IPS-11a (cell line): ENCODE measurements around the gene EGR2.

ENCODE experiments used
- H3K4me3 ChIP-seq: one replicate; pipeline ENCODE4 v1.5.1; 2013; ENCODE audit warnings: low read depth, low read length, control low read depth

EGR2 gene

DNA sequence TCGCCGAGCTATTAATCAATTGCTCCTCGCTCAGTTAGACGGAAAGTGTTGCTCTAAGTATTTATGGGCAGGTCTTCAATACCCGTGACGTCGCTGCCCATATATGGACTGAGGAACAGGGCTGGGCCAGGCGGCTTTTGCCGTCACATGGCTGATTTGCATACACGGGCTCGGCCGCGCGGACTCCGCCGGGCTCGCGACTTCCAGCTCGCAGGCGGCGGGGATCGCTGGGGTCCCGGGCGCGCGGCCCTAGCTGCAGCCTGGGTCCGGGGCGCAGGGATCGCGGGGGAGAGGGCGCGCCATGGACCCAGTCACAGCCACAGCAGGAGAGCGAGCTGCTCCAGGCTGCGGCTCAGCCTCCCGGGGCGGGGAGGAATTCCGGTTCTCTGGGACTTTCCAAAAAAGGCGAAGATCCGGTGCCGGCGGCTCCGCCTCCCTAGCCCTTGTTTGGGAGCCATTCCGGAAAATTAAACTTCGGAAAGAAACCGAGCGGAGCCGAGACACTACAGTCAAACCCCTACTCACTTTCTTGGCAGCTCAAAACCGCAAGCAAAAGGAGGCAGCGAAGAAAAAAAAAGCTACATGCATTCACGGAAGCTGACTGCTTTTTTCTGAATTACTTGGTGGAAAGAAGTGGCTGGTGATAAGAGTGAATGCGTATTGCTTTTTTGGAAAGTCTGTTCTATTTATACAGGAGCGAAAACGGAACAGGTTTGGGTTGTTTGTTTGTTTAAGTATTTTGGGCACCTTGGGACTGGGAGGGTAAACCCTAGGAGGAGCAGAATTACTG lies at the start of gene EGR2:
TSS of gene EGR2 (minus strand) at position 36 of the 790 bp plus-strand sequence. CDS start 337 bp downstream, outside the sequence.
- peak within 1 kb of the TSS; percentile 56 for H3K4me3 ChIP-seq

DNA sequence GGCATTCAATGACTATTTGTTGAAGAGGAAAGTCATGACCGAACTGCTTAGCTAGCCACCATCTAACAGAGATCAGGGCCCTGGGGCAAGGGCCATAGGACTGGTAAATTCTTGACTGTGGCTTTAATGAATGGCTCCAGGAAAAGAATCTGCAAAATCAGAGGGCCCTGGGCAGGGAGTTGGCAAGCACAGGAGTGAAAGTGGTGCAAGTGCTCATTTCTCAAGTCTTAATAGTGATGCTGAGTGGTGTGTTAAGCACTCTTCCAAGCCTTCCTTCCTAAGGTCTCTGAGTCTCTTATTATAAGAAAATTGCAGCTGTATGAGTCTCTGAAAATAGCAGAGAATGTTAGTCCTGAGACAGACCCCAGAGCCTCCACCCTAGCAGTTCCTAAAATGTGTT lies 46.3 kb upstream of the EGR2 start:
- H3K4me3 ChIP-seq: no peak overlapping the region

DNA sequence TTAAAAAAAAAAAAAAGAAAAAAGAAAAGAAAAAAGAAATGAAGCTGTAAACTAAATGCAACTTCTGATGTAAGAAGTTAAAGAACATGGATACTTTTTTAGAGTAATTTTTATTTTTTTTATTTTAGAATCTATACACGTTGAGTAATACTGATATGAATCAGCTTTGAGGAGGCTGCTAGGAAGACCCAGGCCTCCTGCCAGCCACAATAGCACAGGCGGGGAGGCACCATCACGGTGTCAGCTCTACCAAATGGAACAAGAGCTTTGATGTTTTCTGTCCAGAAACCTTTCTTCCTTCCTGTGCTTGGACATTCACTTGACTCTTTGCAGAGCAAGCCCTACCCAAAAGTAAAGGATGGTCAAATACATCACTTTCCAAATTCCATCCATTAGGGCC lies 45.3 kb upstream of the EGR2 start:
- H3K4me3 ChIP-seq: no peak overlapping the region

DNA sequence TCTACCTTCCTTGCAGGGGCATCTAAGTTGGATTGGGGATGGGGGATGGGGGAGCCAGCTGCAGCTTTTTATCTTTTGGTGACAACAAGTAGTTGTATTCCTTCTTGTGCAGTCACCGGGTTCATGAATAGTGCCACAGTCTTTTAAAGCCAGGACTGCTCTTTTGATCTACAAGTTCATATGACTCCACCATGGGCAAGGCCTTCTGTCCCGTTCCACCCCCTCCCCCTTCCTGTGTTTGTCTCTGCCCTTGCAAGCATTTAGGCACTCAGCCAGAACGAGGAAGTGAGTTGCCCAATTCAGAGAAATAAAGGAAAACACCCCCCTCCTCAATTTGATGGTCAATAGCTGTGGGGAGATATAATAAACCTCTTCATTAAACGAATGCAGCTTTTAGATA lies 44.8 kb upstream of the EGR2 start:
- H3K4me3 ChIP-seq: no peak overlapping the region

DNA sequence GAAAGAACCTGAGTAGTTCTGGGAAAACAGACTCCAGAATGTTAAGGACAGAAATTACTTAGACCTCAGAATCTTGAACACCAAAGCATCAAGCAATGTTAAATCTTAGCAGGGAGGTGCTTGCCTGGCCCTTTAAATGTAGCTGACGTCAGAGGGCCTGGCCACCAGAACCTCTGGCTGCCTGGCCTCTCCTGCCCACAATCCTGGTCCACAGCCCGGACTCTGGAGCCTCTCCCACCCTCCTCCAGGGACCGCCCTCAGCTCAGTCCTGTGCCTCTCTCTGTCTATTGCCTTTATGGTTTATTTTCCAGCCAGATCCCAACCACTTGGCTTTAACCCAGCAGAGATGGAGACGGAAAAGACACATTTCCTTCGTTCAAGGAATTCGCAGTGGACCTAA lies 42.2 kb upstream of the EGR2 start:
- no peak overlapping the region for H3K4me3 ChIP-seq

DNA sequence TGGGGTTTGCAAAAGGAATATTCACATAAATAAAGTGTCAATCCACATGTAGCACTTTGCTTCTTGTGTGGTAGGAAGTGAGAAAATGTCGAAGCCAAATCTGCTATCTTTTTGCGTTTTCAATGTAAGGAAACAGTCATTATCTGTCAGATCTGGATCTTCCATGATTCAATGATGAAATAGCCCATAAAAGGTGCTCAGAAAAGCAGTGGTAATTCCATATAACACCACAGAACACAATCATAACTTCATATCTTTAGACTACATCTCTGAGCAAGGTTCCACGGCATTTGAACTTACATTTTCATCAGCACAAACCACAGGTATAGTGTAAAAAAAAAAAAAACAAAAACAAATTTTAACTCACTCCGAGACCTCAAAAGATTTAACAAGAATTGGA lies 39.9 kb upstream of the EGR2 start:
- no peak overlapping the region for H3K4me3 ChIP-seq

DNA sequence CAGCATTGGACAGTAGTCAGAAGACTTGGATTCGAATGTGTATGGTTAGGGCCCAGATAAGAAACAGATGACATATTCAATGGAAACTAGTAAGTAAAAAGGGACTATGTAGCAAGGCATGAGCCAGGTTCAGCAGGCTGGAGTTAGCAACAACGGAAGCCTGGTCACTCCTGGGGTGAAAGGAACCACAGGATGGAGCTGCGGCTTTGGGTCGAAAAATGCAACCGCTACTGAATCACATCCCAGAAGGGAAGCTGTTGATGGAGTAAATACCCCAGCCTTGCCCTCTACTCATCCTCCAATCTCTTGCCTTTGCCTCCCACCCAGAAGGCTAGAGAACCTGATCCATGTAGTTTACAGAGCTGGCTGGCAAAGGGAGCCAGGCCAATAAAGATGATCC lies 37.5 kb upstream of the EGR2 start:
- H3K4me3 ChIP-seq: no peak overlapping the region

DNA sequence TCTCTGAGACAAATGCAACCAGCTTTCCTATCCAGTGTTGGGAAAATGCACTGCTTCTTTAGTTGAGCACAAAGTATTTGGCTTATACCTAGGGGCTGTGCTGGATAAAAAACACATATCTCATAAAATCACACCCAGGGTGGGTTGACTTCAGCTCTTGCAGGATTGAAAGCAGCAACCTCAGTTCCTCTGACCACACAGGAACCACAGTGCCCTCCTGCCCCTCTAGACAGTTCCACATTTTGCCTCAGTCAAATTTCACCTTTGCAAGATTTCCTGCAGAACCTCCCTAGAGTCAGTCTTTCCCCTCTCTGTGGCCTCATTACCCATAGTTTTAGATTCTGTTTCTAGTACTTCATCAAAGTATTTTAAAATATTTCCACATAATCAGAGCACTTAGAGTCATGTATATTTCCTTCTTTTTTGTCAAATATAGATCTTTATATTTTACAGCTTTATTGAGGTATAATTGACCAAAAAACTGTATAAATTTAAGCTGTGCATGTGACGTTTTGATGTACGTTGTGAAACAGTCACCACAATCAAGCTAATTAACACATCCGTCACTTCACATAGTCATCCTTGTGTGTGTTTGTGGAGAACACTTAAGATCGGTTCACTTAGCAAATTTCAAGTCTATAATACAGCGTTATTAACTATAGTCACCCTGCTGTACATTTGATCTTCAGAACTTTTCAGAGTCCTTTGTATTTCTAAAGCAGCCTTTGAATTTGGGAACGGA lies 37.0 kb upstream of the EGR2 start:
- no peak overlapping the region for H3K4me3 ChIP-seq

DNA sequence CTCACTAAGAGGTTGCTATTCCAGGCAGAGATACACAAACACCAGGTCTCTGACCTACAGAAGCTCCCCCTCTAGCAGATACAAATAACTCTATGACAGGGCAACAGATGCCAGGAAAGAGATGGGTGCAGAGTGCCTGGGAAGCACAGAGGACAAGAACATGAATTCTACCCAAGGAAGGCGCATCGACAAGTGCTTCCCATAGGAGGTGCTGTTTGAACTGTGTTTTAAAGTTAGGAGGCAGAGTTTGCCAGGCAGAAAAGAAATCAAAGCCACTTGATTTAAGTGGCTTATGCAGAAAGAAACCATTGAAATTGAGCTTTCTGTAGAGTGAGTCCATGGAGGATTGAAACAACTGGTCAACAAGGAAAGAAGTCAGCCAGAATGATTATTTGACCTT lies 35.3 kb upstream of the EGR2 start:
- H3K4me3 ChIP-seq: no peak overlapping the region

DNA sequence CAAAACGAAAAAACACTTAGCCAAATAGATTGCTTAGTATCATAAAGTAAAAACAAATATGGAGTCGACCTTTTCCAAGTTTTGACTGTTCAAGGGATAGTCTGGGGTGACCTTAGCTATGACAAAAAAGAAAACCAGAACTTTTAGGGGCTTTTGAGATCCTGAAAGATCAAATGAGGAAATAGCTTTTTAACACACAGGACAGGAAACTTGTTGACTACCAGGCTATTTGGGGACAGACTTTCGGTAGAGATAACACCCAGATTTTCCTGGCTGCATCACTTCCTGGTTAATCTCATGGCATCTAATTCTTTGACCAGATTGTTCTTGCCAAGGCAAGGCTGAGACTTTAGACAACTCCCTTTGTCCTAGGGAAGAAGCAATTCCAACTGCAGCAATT lies 34.5 kb upstream of the EGR2 start:
- H3K4me3 ChIP-seq: no peak overlapping the region

DNA sequence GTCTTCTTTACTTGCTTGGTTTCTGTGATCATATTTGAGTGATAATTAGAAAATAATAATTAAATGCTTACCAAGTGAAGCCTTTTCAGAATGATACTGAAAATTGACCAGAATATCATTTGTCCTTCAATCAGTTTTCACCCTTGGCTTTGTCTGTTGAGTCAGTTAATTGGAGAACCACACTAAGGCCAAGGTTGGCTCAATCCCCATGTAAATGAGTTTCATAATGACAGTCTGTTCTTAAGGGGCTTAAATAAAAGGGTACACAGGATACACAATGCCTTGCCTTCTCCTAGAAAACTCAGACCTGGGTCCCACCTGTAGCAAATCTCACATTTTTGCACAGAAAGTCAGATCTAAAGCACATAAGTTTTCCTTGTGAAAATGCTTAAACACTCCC lies 31.3 kb upstream of the EGR2 start:
- H3K4me3 ChIP-seq: no peak overlapping the region

DNA sequence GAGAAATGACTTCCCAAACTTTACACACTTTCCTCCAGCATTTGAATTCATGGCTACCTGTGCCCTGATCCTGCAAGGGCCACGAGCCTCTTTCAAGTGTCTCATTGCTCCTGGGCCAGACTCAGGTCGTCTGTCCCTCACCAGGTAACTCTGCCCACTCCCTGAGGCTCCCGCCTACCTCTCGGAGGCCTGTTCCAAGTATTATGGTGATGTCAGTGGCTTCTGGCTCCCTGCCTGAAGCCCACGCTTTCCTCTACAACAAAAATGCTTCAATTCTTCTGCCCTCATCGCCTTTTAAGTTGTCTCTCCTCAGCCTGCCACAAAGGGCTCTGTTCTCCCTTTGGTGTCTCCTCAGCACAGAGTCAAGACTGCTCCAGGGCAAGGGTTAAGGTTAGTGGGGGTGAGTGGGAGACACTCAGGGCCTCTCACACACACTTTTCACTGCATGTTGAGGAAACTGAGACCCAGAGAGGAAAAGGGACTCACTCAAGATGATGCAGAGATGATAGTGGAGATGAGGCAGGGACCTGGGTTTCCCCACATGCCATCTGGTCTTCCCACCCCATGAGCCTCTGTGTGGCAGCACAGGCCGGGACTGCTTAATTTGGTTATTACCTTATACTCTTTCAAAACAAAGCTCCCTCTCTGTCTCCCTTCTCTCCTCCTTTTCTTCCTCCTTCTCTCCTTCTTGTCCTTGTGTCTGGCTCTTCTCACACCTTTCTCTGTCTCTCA lies 28.3 kb upstream of the EGR2 start:
- no peak overlapping the region for H3K4me3 ChIP-seq

DNA sequence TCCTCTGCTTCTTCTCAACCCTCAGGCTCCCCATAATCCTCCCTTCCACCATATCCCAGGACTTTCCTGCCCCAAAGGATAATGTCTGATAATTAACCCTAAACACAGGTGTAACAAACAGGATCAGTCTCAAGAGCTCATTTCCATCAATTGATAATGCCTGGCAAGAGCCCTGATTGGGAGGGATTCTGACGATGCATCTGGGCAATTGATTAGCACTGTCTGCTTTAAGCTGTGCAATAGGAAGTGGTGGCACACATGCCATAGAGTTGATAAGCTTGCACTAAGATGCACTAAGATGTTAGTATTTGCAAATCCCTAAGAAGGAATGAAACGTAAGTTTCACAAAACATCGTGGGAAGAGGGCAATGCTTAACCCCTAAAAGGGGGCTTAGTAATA lies 27.4 kb upstream of the EGR2 start:
- no peak overlapping the region for H3K4me3 ChIP-seq

DNA sequence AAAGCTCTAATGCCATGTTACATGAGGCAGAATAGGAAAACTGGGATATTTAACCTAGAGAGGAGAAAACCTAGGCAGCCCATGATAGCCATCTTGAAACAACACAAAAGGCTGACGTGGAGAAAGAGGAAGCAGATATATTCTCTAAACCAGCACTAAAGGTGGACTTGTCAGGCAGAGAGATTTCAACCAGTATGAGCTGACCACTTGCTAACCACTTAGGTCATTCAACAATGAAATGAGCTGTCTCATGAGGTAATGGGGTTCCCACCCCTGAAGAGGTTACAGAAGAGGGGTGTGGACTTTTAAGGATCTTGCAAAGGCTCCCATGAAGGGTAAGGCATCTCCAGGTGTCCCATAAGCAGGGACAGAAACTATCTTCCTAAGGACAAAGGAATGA lies 26.8 kb upstream of the EGR2 start:
- no peak overlapping the region for H3K4me3 ChIP-seq

DNA sequence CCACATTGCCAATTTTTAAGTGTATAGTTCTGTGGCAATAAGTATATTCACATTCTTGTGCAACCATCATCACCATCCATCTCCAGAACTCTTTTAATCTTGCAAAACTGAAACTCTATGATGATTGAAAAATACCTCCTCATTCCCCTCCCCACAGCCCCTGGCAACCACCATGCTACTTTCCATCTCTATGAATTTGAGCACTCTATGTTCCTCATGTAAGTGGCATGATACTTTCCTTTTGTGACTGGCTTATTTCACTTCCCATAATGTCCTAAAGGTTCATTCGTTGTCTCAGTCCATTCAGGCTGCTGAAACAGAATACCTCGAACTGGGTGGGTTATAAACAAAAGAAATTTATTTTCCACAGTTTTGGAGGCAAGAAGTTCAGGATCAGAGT lies 23.4 kb upstream of the EGR2 start:
- no peak overlapping the region for H3K4me3 ChIP-seq

DNA sequence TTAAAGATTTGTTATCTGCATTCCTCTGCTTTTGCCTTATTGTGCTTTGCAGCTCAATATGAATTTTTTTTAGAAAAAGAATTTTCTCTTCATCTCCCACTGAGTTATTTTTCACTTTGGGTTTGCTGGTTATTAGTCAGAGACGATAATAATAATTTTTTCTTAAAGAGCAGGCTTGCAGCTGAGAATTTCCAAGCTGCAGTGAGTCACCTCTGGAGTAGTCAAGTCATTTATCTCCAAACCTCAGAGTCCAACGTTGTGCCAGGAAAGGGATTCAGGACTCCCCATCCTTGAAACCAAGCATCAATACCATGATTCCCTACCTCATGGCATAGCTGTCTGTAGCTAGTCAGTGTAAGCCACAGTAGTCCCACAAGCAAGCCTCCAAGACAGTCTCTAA lies 15.2 kb upstream of the EGR2 start:
- H3K4me3 ChIP-seq: no peak overlapping the region

DNA sequence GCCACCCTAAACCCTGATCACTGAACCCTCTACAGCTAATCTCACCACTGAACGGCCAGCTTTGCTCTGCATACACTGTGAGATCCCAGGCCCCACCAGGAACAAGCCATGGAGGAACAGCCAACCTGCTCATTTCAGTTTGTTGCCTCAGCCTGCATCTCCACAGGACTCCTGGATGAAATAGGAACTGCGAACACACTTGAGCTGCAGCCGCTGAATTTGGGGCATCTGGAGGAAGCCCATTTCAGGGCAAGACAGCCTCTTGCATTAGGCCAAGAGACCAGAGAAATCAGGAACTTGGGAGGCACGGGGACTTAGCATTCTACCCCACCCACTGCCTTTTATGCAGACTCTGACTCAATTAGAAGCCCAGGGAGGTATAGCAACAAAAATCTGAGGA lies 14.5 kb upstream of the EGR2 start:
- no peak overlapping the region for H3K4me3 ChIP-seq

DNA sequence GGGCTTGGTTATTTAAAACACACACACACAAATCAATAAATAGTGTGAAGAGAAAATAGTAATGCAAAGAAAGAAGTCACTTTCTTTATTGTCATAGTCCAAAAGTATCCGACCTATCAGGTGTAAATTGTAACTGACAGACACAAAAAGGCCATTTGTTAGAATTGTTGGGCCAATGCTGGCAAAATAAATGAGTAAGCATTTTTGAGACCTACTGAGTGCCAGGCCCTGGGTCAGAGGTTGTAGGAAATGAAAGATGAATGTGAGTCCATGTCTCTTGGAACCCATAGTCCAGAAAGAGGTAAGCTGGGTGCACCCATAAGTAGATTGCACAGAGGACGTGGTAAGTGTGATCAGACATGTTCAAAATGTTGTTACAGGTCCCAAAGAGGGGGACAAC lies 13.5 kb upstream of the EGR2 start:
- H3K4me3 ChIP-seq: no peak overlapping the region

DNA sequence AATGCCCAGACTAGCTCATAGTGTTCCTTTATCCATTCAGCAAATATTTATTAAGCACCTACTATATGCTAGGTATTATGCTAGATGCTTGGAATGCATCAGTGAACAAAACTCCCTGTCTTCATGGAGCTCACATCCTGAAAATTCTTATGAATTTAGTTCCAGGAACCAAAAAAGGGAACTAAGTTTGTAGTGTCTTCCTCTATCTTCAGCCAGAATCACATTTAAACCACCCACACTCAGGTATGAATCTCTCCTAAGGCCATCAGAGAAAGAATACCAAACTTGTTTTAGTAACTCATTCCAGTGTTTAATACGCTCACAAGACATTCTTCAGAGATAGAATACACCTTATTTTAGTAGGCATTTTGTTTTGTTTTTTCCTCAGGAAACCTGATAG lies 10.1 kb upstream of the EGR2 start:
- H3K4me3 ChIP-seq: no peak overlapping the region

DNA sequence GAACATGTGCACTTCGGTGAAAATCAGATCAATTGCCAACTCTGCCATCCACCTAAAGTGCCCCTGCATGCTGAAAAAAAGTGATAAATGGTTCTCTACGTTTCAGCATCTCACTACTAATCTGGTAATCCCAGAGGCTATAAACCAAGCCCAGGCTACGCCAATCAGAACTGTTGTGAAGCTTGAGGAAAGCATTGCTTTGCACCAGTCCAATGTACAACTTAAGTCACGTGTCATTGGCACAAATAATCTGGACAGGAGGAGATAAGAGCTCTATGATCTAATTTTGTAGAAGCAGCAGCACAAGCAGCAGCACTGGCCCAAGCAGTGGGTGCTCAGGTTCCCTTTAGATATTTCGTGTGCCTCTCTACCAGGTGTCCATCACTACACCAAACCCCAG lies 4.4 kb upstream of the EGR2 start:
- H3K4me3 ChIP-seq: no peak overlapping the region

DNA sequence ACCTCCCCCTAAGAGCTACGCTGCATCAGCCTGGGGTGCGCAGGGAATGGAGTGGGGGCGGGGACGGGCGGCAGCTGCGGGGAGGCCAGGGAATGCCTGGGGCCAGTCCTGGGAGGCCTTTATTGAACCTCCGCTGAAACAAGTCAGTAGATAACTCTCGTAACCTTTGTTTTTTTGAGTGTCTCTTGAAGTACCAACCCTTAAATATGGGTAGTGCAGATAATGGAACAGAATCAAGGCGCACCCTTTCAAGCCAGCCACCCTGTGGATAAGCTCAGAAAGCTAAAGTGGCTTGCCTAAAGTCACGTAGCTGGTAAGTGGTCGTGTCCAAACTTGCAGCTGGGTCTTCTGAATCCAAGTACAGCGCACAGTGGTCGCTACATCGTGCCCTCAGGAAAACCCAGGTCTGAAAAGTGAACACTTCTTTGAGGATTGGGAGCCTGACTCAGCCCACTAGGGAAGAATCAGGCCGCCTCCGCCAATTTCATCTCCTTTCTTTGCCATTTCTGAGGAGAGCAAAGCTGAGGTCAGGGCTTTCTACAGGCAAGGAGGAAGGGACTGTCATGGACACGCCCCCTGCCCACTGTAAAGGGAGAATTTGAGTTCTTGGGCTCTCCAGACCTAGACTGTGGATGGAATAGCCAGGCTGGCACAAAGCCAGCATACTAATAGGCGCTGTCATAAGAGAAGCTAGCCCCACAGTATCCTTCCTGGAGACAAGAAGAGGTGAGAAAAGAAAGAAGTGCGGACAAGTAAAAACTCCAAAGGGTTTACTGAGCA lies 3.2 kb upstream of the EGR2 start:
- H3K4me3 ChIP-seq: no peak overlapping the region
